ENCODE results near the gene RBM20. TPM values are rescaled to one million over a fixed set of nuclear protein-coding genes. Genes with fewer than 3 reads are reported as not detected.

Gene RBM20
- total and polyA plus RNA-seq, 2 of the 13 experiments (the other 11 are each of a cell fraction or from before 2014, with no cell fraction given), result 0.02 to 0.22 TPM

- TF ChIP-seq MED13 (CRISPR knock-in tag; IDR thresholded peaks at IDR 0.05), result no peak
- TF ChIP-seq PRDM10 (CRISPR knock-in tag; IDR thresholded peaks at IDR 0.05; ENCODE audit: low read depth), result no peak
- TF ChIP-seq ATF7-NPFF (CRISPR knock-in tag; IDR thresholded peaks at IDR 0.05; ENCODE audit: low read depth), result no peak
- TF ChIP-seq ZNF691 (CRISPR knock-in tag; IDR thresholded peaks at IDR 0.05; ENCODE audit: borderline replicate concordance, low read depth), result no peak
- no peak for TF ChIP-seq HMGA1 (CRISPR knock-in tag; conservative IDR thresholded peaks at IDR 0.05)
- TF ChIP-seq ZNF556 (CRISPR knock-in tag; IDR thresholded peaks at IDR 0.05; ENCODE audit: borderline replicate concordance), result no peak
Measured at GRCh38 chr10:110650265-110650668, 6.1 kb downstream of the RBM20 start (continued).

GRCh38 chr10:110651044-110651958, 7.2 kb downstream of the RBM20 start:
- peak overlapping the region; percentile 20; the same call in 1 of the 2 replicates for H3K4me2 ChIP-seq (ENCODE audit: low read depth, low read length)
- no peaks in the 10 kb centered on the region for H3K4me1 ChIP-seq (ENCODE audit: insufficient read depth, low read length)
- no peak overlapping the region for H3K9ac ChIP-seq (ENCODE audit: insufficient read depth, low read depth, low read length)
- H3K27ac ChIP-seq (ENCODE audit: extremely low read length, insufficient read depth, low read length), result no peak overlapping the region
- no peak for DNase-seq (ENCODE audit: low spot score)
- FAIRE-seq, result no peak
- H3K9me3 ChIP-seq (ENCODE audit: low read length), result no peaks in the 10 kb centered on the region
- no peak overlapping the region for H2AFZ ChIP-seq (ENCODE audit: low read length)
- H4K20me1 ChIP-seq (ENCODE audit: insufficient read depth, low read length), result no peaks in the 10 kb centered on the region
- H3K36me3 ChIP-seq (replicated peaks in 1 of 2; ENCODE audit: control insufficient read depth in 1 of 2, insufficient read depth in 2 of 2, low read length in 2 of 2), result no peaks in the 10 kb centered on the region
- in situ Hi-C loops (cut with HindIII; ENCODE audit: extremely low pct_ligation_motif_present, low pct_unique_long_range_greater_than_20kb) (no loop called here), intact Hi-C loops (cut with micrococcal nuclease; ENCODE audit: unreplicated experiment) (no loop called here)
- no peak overlapping the region for H3K4me3 ChIP-seq (replicated peaks in 1 of 3; ENCODE audit: insufficient read depth in 1 of 3, low read depth in 2 of 3, low read length in 3 of 3)
- ChIA-PET POLR2A (no interaction called here), CTCF (ENCODE audit: low intra/inter-chr PET ratio, low total read pairs) (no interaction called here)
- peak; percentile 62 for ATAC-seq
- WGBS (ENCODE audit: low lambda C conversion rate), result 6% methylated on average over 11 of the region's 12 CpGs
- peaks cover 0 to 3% of the 10 kb centered on the region in 2 experiments; a peak in 1 of 5 replicates for H3K27me3 ChIP-seq (ENCODE audit: control insufficient read depth in 1 of 2, insufficient read depth in 2 of 2, low read length in 2 of 2)
- H3K79me2 ChIP-seq (ENCODE audit: insufficient read depth, low read length), result no peaks in the 10 kb centered on the region
- no TSS peak for BruUV-seq (replicated peaks)
- TF ChIP-seq ZNF24 (IDR thresholded peaks at IDR 0.05) (no peak), BRCA1 (CRISPR knock-in tag; IDR thresholded peaks at IDR 0.05) (no peak), ZNF441 (CRISPR knock-in tag; IDR thresholded peaks at IDR 0.05; ENCODE audit: borderline replicate concordance) (no peak), CREB1 (IDR thresholded peaks at IDR 0.05) (no peak), CREB1 (CRISPR knock-in tag; IDR thresholded peaks at IDR 0.05) (no peak), ZNF333 (CRISPR knock-in tag; IDR thresholded peaks at IDR 0.05; ENCODE audit: borderline replicate concordance) (no peak), CBX1 (IDR thresholded peaks at IDR 0.05; ENCODE audit: low read depth) (no peak), ZSCAN5A (CRISPR knock-in tag; IDR thresholded peaks at IDR 0.05; ENCODE audit: borderline replicate concordance) (no peak), ZNF547 (CRISPR knock-in tag; IDR thresholded peaks at IDR 0.05) (no peak), ZNF121 (CRISPR knock-in tag; IDR thresholded peaks at IDR 0.05) (no peak), ZSCAN21 (CRISPR knock-in tag; IDR thresholded peaks at IDR 0.05; ENCODE audit: borderline replicate concordance) (no peak)
